Left cardiac atrium (tissue), 4 donors: Measurements from ENCODE around the gene TJP1. TPM values are rescaled to one million over a fixed set of nuclear protein-coding genes. Genes with fewer than 3 reads are reported as not detected.
A peak's percentile ranks its signal among the peaks of the same experiment; 100 is the strongest.

ENCODE experiments used
- ATAC-seq, 2 donors: fragments of 200-7000 bp; cut with Tn5 transposase; one replicate each; pipeline ENCODE4 v1.9.1; 2020; ENCODE audit warnings: mild to moderate bottlenecking in 2 of 2, moderate library complexity in 2 of 2
- DNase-seq: peaks from one replicate; pipeline ENCODE4 v3.0.0-alpha.2; 2020
- intact Hi-C, 2 donors: fragments of 100-400 bp; cut with DNase I; formaldehyde crosslinking; loops; one replicate each; pipeline versions ENCODE4 v1.14.1 to v1.15.1; 2022 to 2023
- long read RNA-seq: library from polyadenylated mRNA; unstranded; transcript quantifications from one replicate; pipeline ENCODE4 v2.0.0, GENCODE V29; 2021
- total RNA-seq, 2 donors: library from RNA; stranded (reverse); fragmentation: NEBNext Ultra II Directional; extraction: Animal tissue kit (Norgen Biotek cat#: 25700); gene quantifications; one replicate each; pipeline ENCODE4 v1.2.1, GENCODE V29; 2021
- donor health status: DM: no; HTN: yes; CAD: no.
- donor health status: DM: no; HTN: yes; CAD: no; lungs with severe emphysema.
- donor health status: DM: yes; HTN: yes; CAD: no.
- donor health status: Dilated cardiomyopathy.

The TJP1 gene
- 10 to 100 TPM; 85.2 to 95.9 TPM for total RNA-seq
- long read RNA-seq, partial matches to known transcripts: 24 of 31 reads
- long read RNA-seq, other reads (novel, unspliced or antisense): 3 of 31 reads

DNA sequence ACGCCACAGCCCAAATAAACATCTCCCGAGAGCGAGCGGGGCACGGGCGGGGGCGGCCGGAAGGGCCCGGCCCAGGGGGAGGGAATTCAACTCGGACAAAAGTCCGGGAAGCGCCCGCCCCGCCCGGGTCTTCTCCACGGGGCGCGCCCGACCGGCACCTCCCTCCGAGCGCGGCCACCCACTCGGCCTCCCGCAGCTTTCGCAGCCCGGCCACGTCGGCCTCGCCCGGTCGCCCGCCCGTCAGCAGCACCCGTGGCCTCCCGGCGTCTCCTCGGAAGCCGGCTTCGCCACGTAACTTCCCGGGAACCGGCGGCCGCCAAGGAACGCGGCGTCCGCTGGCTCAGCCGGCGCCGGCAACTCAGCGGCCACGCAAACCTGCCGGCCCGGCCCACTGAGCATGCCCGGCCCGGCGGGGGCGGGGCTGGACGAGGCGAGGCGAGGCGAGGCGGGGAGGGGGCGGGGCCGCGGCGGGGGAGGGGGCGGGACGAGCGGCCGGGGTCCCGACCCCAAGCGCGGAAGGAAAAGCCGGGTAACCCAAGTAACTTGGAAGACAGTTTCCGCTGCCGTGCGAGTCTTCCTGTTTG is at the start of gene TJP1:
Gene TJP1, minus strand, starts transcription at position 369 of the 584 bp plus-strand sequence. CDS start 440 bp downstream, outside the sequence.
- DNase-seq (peak; percentile 87), ATAC-seq (peak; percentile 96 to 97)
- intact Hi-C loops: loop anchor here (5.0 to 10.0 kb wide), 2 partner anchors 83 to 105 kb away; no protein-coding TSS in a partner anchor

GRCh38 chr15:29871401-29871800 is 49.1 kb upstream of the TJP1 start:
- peak; percentile 48 for DNase-seq
- ATAC-seq: peak; percentile 53 to 71
- intact Hi-C loops: no loop called here

- intact Hi-C loops: no loop called here
- ATAC-seq: peak; percentile 67 to 78
- DNase-seq: peak; percentile 47
Measured at GRCh38 chr15:29870495-29871151, 48.4 kb upstream of the TJP1 start.

GRCh38 chr15:29867241-29868000 is 45.2 kb upstream of the TJP1 start:
- intact Hi-C loops: no loop called here
- ATAC-seq (no peak), DNase-seq (no peak)

- DNase-seq (no peak), ATAC-seq (no peak)
- intact Hi-C loops: no loop called here
Measured at GRCh38 chr15:29866337-29866736, 44.1 kb upstream of the TJP1 start.

DNA sequence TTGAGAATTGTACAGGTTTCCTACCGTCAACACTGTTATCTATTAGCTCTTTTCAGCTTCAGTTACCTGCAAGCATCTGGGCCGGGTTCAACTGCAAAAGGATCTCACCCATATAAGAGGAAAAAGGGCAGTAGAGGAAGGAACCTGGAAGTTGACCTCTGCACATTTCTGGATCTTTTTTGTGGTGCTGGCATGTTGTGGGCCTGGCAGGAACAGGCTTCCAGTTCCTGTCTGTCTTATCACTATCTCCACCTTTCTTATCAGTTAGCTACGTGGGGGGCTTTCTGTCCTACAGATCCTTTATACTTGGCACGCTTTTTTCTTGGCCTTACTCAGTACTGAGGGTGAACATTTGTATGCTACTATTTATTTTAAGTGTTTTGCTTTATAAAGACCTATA is 42.2 kb upstream of the TJP1 start:
- ATAC-seq (no peak), DNase-seq (no peak)
- intact Hi-C loops: no loop called here

GRCh38 chr15:29863438-29863837 is 41.2 kb upstream of the TJP1 start:
- DNase-seq (no peak), ATAC-seq (no peak)
- intact Hi-C loops: no loop called here

DNA sequence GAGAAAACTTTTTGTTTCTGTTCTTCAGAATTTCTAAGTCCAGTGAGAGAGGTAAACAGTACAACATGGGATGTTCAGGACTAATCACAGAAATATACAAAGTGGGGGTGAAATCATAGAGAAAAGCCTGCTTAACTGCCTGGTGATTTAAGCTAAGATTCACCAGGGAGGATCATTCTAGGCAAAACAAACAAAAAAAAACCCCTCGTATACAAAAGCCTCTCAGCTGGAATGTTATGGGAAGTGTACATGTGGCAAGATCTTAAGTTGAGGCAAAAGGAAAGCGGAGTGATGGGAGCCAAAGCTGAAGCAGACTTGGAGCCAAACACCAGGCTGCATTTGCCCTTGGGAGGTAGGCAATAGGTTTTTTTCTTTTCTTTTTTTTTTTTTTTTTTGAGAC is 40.0 kb upstream of the TJP1 start:
- intact Hi-C loops: no loop called here
- ATAC-seq (no peak), DNase-seq (no peak)

GRCh38 chr15:29860872-29861271 is 38.6 kb upstream of the TJP1 start:
- ATAC-seq: peak in 1 of 2 donors; percentile 13
- intact Hi-C loops: no loop called here
- no peak for DNase-seq

- intact Hi-C loops: no loop called here
- ATAC-seq (peak in 1 of 2 donors; percentile 65), DNase-seq (no peak)
Measured at GRCh38 chr15:29859973-29860715, 37.9 kb upstream of the TJP1 start.

- intact Hi-C loops: no loop called here
- DNase-seq (no peak), ATAC-seq (no peak)
Measured at GRCh38 chr15:29859293-29859692, 37.0 kb upstream of the TJP1 start.

- ATAC-seq (no peak), DNase-seq (no peak)
- intact Hi-C loops: no loop called here
Measured at GRCh38 chr15:29857221-29857789, 35.0 kb upstream of the TJP1 start.

- DNase-seq (no peak), ATAC-seq (peak; percentile 30 to 44)
- intact Hi-C loops: no loop called here
Measured at GRCh38 chr15:29854413-29854812, 32.1 kb upstream of the TJP1 start.

- ATAC-seq: no peak
- intact Hi-C loops: no loop called here
- DNase-seq: no peak
Measured at GRCh38 chr15:29853211-29853987, 31.1 kb upstream of the TJP1 start.

DNA sequence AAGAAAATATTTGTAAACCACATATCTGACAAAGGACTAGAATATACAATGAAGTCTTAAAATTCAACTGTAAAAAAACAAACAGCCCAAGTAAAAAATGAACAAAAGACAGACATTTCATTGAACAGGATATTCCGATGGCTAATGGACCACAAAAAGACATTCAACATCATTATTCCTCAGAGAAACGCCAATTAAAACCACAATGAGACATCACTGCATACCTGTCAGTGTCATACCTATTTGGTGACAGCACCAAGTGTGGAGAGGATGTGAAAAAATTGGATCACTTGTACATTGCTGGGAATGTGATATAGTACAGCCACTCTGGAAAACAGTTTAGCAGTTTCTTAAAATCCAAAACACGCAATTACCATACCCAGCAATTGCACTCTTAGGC is 29.9 kb upstream of the TJP1 start:
- intact Hi-C loops: no loop called here
- no peak for ATAC-seq
- no peak for DNase-seq

GRCh38 chr15:29849716-29850115 is 27.4 kb upstream of the TJP1 start:
- ATAC-seq (no peak), DNase-seq (no peak)
- intact Hi-C loops: no loop called here

DNA sequence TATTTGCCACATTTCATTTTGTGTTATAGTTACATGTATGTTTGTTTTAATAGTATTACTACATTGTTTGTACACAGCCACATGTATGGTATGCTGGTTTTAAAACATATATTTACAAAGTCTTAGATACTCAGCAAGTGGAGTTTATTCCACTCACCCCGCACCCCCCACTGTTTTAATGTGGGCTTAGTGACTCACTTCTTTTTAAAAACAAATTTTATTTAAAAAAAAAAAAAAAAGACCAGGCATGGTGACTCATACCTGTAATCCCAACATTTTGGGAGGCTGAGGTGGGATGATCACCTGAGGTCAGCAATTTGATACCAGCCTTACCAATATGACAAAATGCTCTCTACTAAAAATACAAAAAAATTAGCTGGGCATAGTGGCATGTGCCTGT is 26.9 kb upstream of the TJP1 start:
- intact Hi-C loops: no loop called here
- no peak for DNase-seq

DNA sequence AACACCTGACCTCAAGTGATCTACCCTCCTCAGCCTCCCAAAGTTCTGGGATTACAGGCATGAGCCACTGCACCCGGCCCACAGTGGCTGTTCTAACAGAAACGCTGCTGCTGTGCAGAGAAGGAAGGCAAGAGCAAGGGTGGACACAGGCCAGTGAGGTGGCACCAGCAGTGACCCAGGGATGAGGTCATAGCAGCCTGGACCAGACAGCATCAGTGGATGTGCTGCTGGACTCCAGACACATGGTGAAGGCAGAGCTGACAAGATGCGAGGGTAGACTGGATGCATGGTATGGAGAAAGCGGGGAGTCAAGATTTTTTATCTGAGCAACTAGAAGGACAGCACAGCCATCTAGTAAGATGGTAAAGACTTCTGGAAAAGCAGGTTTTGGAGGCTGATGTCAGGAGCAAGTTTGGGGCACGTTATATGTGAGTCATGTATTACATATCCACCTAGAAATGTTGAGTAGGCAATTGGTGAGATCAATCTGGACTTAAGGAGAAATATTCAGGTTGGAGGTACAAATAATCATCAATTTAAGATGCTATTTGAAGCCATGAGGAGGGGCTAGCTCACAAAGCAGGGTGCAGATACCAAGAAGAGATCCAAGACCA is 22.1 kb upstream of the TJP1 start:
- DNase-seq: no peak
- ATAC-seq: no peak
- intact Hi-C loops: no loop called here

More for the DNA sequence above, 26.9 kb upstream of the TJP1 start:
- ATAC-seq: no peak
